HEK293 (cell line): ENCODE data around the gene AMMECR1.

Source experiments
- CTCF ChIA-PET: fragments of 350-600 bp; formaldehyde crosslinking; extraction: SDS; loops from one replicate; lab custom pipeline; 2021; ENCODE audit warnings: antibody characterized with exemption; lab: Yijun Ruan, JAX
- POLR2A ChIA-PET: fragments of 300-600 bp; formaldehyde crosslinking; extraction: SDS; loops from one replicate; lab custom pipeline; 2020; ENCODE audit warnings: antibody characterized with exemption, inconsistent platforms; lab: Yijun Ruan, JAX
- H3K27ac ChIP-seq: fragments of 200-500 bp; sonication (Bioruptor generic); 2 replicates; pipeline ENCODE4 v1.5.1; 2014; ENCODE audit warnings: low read depth, low read length, control low read depth, inconsistent platforms; ENCODE audit errors: extremely low read depth
- H3K36me3 ChIP-seq, 2 experiments: fragments of 200-500 bp in 1 of 2; sonication (Bioruptor generic) in 1 of 2; 1 replicate in 1 of 2; 2 replicates in 1 of 2; pipeline ENCODE4 v1.5.1; 2014 to 2017; ENCODE audit warnings: inconsistent platforms in 2 of 2, low read length in 2 of 2; ENCODE audit not compliant: control insufficient read depth in 2 of 2, insufficient read depth in 1 of 2
- H3K4me1 ChIP-seq: fragments of 200-500 bp; sonication (Bioruptor generic); 2 replicates; pipeline ENCODE4 v1.5.1; 2014; ENCODE audit warnings: mild to moderate bottlenecking, low read length, inconsistent platforms; ENCODE audit not compliant: control insufficient read depth, insufficient read depth
- H3K4me3 ChIP-seq: 2 replicates; pipeline ENCODE4 v1.5.1; 2011; ENCODE audit warnings: low read depth, mild to moderate bottlenecking, control low read depth, low read length, moderate library complexity
- H3K9me3 ChIP-seq: fragments of 200-500 bp; sonication (Bioruptor generic); 2 replicates; pipeline ENCODE4 v1.5.1; 2014; ENCODE audit warnings: low read depth, low read length, inconsistent platforms; ENCODE audit not compliant: control insufficient read depth, insufficient read depth
- AEBP2 ChIP-seq: fragments of 450-650 bp; formaldehyde crosslinking; IDR thresholded peaks from 2 replicates; pipeline ENCODE4 v1.5.1; 2016; ENCODE audit warnings: missing biosample characterization, missing genetic modification characterization, borderline replicate concordance
- ATF2 ChIP-seq: fragments of 450-650 bp; formaldehyde crosslinking; IDR thresholded peaks from 2 replicates; pipeline ENCODE4 v1.5.1; 2016; ENCODE audit warnings: missing biosample characterization, missing genetic modification characterization, low read depth
- GLI2 ChIP-seq: fragments of 450-650 bp; formaldehyde crosslinking; IDR thresholded peaks from 2 replicates; pipeline ENCODE4; 2017; ENCODE audit warnings: missing biosample characterization, missing genetic modification characterization, low read depth, borderline replicate concordance
- HOXA7 ChIP-seq: sonication (generic); formaldehyde crosslinking; IDR thresholded peaks from 2 replicates; pipeline ENCODE4 v1.8.1; 2022; ENCODE audit warnings: missing genetic modification reagents, borderline replicate concordance
- PRDM10 ChIP-seq: fragments of 450-650 bp; formaldehyde crosslinking; IDR thresholded peaks from 2 replicates; pipeline ENCODE4 v1.5.1; 2016; ENCODE audit warnings: missing biosample characterization, missing genetic modification characterization
- SETDB1 ChIP-seq: IDR thresholded peaks from one replicate; pipeline ENCODE4 v1.6.1; 2017; ENCODE audit warnings: mild to moderate bottlenecking, low read length, moderate library complexity, mixed read lengths; ENCODE audit not compliant: insufficient read length
- SP2 ChIP-seq: fragments of 450-650 bp; formaldehyde crosslinking; IDR thresholded peaks from 2 replicates; pipeline ENCODE4 v1.5.1; 2016; ENCODE audit warnings: missing biosample characterization, missing genetic modification characterization
- TCF7L2 ChIP-seq: IDR thresholded peaks from 2 replicates; pipeline ENCODE4 v1.6.1; 2011; ENCODE audit warnings: low read depth, mild to moderate bottlenecking, inconsistent platforms, low read length, moderate library complexity, borderline replicate concordance
- TRIM28 ChIP-seq: IDR thresholded peaks from 2 replicates; pipeline ENCODE4 v1.6.1; 2011; ENCODE audit warnings: low read length, control low read depth, borderline replicate concordance
- ZNF112 ChIP-seq: fragments of 450-650 bp; formaldehyde crosslinking; IDR thresholded peaks from 2 replicates; pipeline ENCODE4 v1.5.0; 2017; ENCODE audit warnings: missing biosample characterization, missing genetic modification characterization
- ZNF248 ChIP-seq: fragments of 450-650 bp; formaldehyde crosslinking; IDR thresholded peaks from 2 replicates; pipeline ENCODE4 v1.5.1; 2017; ENCODE audit warnings: missing biosample characterization, missing genetic modification characterization
- ZNF280D ChIP-seq: fragments of 450-650 bp; formaldehyde crosslinking; IDR thresholded peaks from 2 replicates; pipeline ENCODE4 v1.5.1; 2016; ENCODE audit warnings: missing biosample characterization, missing genetic modification characterization
- ZNF335 ChIP-seq: fragments of 450-650 bp; formaldehyde crosslinking; conservative IDR thresholded peaks from 2 replicates; pipeline ENCODE4 v1.5.1; 2016; ENCODE audit warnings: missing biosample characterization, missing genetic modification characterization
- ZNF354C ChIP-seq: fragments of 450-650 bp; formaldehyde crosslinking; IDR thresholded peaks from 2 replicates; pipeline ENCODE4 v1.5.1; 2016; ENCODE audit warnings: missing biosample characterization, missing genetic modification characterization, low read depth, borderline replicate concordance
- ZNF391 ChIP-seq: fragments of 450-650 bp; formaldehyde crosslinking; IDR thresholded peaks from 2 replicates; pipeline ENCODE4 v1.5.1; 2016; ENCODE audit warnings: low read depth, missing biosample characterization, missing genetic modification characterization, borderline replicate concordance
- ZNF394 ChIP-seq: fragments of 450-650 bp; formaldehyde crosslinking; IDR thresholded peaks from 2 replicates; pipeline ENCODE4 v1.5.1; 2016; ENCODE audit warnings: missing biosample characterization, missing genetic modification characterization, mild to moderate bottlenecking, moderate library complexity, borderline replicate concordance
- ZNF433 ChIP-seq: fragments of 450-650 bp; formaldehyde crosslinking; IDR thresholded peaks from 2 replicates; pipeline ENCODE4 v1.5.1; 2016; ENCODE audit warnings: missing biosample characterization, missing genetic modification characterization, low read depth
- ZNF558 ChIP-seq: fragments of 450-650 bp; formaldehyde crosslinking; IDR thresholded peaks from 2 replicates; pipeline ENCODE4 v1.5.1; 2016; ENCODE audit warnings: missing biosample characterization, missing genetic modification characterization
- ZNF621 ChIP-seq: fragments of 450-650 bp; formaldehyde crosslinking; IDR thresholded peaks from 2 replicates; pipeline ENCODE4 v1.5.1; 2017; ENCODE audit warnings: missing biosample characterization, missing genetic modification characterization
- ZNF629 ChIP-seq: fragments of 450-650 bp; formaldehyde crosslinking; IDR thresholded peaks from 2 replicates; pipeline ENCODE4 v1.5.1; 2017; ENCODE audit warnings: missing biosample characterization, missing genetic modification characterization
- ZNF654 ChIP-seq: fragments of 450-650 bp; formaldehyde crosslinking; IDR thresholded peaks from 2 replicates; pipeline ENCODE4 v1.5.1; 2016; ENCODE audit warnings: low read depth, missing biosample characterization, missing genetic modification characterization
- ZNF768 ChIP-seq: fragments of 450-650 bp; formaldehyde crosslinking; IDR thresholded peaks from 2 replicates; pipeline ENCODE4 v1.5.1; 2018; ENCODE audit warnings: missing biosample characterization, mild to moderate bottlenecking, missing genetic modification characterization

Gene AMMECR1

GRCh38 chrX:110268395-110268794 is 49.5 kb downstream of the AMMECR1 start:
- Histone ChIP-seq H3K4me1 (no peaks in the 10 kb centered on the region), H3K36me3 (no peaks in the 10 kb centered on the region; a peak in 1 of 3 replicates), H3K27ac (no peak overlapping the region), H3K4me3 (no peak overlapping the region), H3K9me3 (no peaks in the 10 kb centered on the region)
- POLR2A ChIA-PET = no interaction called here
- CTCF ChIA-PET = interaction anchor here (0.6 kb wide), 1 partner anchor 587 kb away, joined by 3 read pairs; no protein-coding TSS in a partner anchor
- no peak for TF ChIP-seq ZNF394 (tag by site-specific recombination)
- no peak for TF ChIP-seq ZNF629 (tag by site-specific recombination)
- TF ChIP-seq AEBP2 (tag by site-specific recombination) = no peak
- no peak for TF ChIP-seq ZNF621 (tag by site-specific recombination)
- TF ChIP-seq ZNF768 (tag by site-specific recombination) = no peak
- TF ChIP-seq TRIM28 = no peak
- TF ChIP-seq SP2 (tag by site-specific recombination) = no peak
- TF ChIP-seq ZNF391 = no peak
- TF ChIP-seq ZNF280D = no peak
- TF ChIP-seq SETDB1 = no peak
- no peak for TF ChIP-seq GLI2 (tag by site-specific recombination)

- H3K9me3 ChIP-seq = no peaks in the 10 kb centered on the region
- CTCF ChIA-PET = interaction anchor here (0.6 kb wide), 1 partner anchor 588 kb away, joined by 3 read pairs; no protein-coding TSS in a partner anchor
- POLR2A ChIA-PET = no interaction called here
- H3K4me1 ChIP-seq = no peaks in the 10 kb centered on the region
- no peak overlapping the region for H3K27ac ChIP-seq
- H3K4me3 ChIP-seq = no peak overlapping the region
- H3K36me3 ChIP-seq = no peaks in the 10 kb centered on the region; a peak in 1 of 3 replicates
- TF ChIP-seq ZNF112 = no peak
Measured at GRCh38 chrX:110267874-110268273, 50.0 kb downstream of the AMMECR1 start.

GRCh38 chrX:110265661-110266060 is 52.2 kb downstream of the AMMECR1 start:
- POLR2A ChIA-PET = no interaction called here
- no peak overlapping the region for H3K27ac ChIP-seq
- H3K4me1 ChIP-seq = no peaks in the 10 kb centered on the region
- no peaks in the 10 kb centered on the region for H3K9me3 ChIP-seq
- CTCF ChIA-PET = no interaction called here
- H3K36me3 ChIP-seq = no peaks in the 10 kb centered on the region; a peak in 1 of 3 replicates
- H3K4me3 ChIP-seq = no peak overlapping the region
- TF ChIP-seq ZNF558 (tag by site-specific recombination) (no peak), PRDM10 (no peak), ZNF248 (tag by site-specific recombination) (no peak), TCF7L2 (no peak), ZNF354C (tag by site-specific recombination) (no peak), ZNF654 (tag by site-specific recombination) (no peak), ZNF433 (tag by site-specific recombination) (no peak), HOXA7 (CRISPR knock-in tag) (no peak), ATF2 (tag by site-specific recombination) (no peak), ZNF335 (tag by site-specific recombination) (no peak)
